ENCODE data around the gene MINDY4. TPM values are rescaled to one million over a fixed set of nuclear protein-coding genes. Genes with fewer than 3 reads are reported as not detected.

The MINDY4 gene
- total and polyA plus RNA-seq, 4 donors: 0.93 to 6.1 (median 1.9) TPM

DNA sequence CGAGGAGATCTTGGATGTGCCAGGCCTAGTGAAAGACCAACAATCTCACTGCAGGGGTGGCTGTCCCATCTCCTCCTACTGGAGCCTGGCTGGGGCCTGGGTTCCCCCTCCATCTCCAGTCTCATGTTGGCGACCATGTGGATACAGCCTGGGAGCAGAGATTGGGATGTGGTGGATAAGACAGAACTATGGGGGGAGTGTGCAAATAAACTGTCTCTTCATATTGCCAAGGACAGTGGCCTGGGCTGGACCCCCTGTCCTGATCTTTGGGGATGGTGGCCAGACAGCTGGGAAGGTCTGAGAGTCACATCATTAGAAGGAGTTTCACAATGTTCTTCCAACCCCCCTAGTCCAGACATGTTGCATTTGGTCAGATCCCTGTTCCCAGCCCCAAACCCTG is 5.8 kb upstream of the MINDY4 start:
- Histone ChIP-seq H3K9ac (ENCODE audit: low read depth in 1 of 2, low read length in 2 of 2) (no peak overlapping the region), H3K9me3 (ENCODE audit: control insufficient read depth in 4 of 4, low read length in 3 of 4) (no peaks in the 10 kb centered on the region), H3K36me3 (ENCODE audit: control insufficient read depth in 4 of 4, insufficient read depth in 3 of 4, low read depth in 1 of 4, low read length in 3 of 4) (no peaks in the 10 kb centered on the region), H3K27me3 (ENCODE audit: control insufficient read depth in 4 of 4, insufficient read depth in 4 of 4, low read length in 3 of 4) (no peaks in the 10 kb centered on the region), H3K4me3 (ENCODE audit: low read depth in 1 of 3, low read length in 3 of 3) (no peak overlapping the region), H3K4me1 (ENCODE audit: control insufficient read depth in 4 of 4, insufficient read depth in 4 of 4, low read length in 3 of 4) (peaks cover 0 to 3% (median 1%) of the 10 kb centered on the region in 4 donors), H3K27ac (ENCODE audit: low read depth in 1 of 2, low read length in 2 of 2) (no peak overlapping the region)
- no peak for DNase-seq (ENCODE audit: low spot score)
- 90% methylated on average over 2 of the region's 2 CpGs for WGBS
- TF ChIP-seq JUND (IDR thresholded peaks at IDR 0.05): no peak
- TF ChIP-seq NR2F2 (IDR thresholded peaks at IDR 0.05): peak; percentile 47

DNA sequence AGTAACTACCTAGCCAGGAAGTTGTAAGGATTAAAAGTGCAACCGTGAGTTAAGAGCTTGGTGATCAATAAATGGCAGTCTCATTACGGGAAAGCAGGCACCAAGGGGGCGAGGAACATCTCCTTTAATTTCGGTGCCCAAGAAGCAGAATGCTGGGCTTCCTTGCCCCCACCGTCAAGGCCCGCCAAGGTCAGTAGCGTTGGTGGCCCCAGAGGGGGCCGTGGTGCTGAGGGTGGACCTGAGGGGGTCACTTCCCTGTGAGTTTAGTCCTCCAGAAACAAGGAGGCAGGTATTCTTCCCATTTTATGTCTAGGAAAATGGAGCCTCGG is 408 bp upstream of the MINDY4 start:
- Histone ChIP-seq H3K4me3 (ENCODE audit: low read depth in 1 of 3, low read length in 3 of 3) (peak overlapping the region; percentile 12 to 79 (median 51)), H3K27ac (ENCODE audit: low read depth in 1 of 2, low read length in 2 of 2) (peak overlapping the region; percentile 59 to 77), H3K9me3 (ENCODE audit: control insufficient read depth in 4 of 4, low read length in 3 of 4) (no peaks in the 10 kb centered on the region), H3K36me3 (ENCODE audit: control insufficient read depth in 4 of 4, insufficient read depth in 3 of 4, low read depth in 1 of 4, low read length in 3 of 4) (no peaks in the 10 kb centered on the region), H3K27me3 (ENCODE audit: control insufficient read depth in 4 of 4, insufficient read depth in 4 of 4, low read length in 3 of 4) (no peaks in the 10 kb centered on the region), H3K4me1 (ENCODE audit: control insufficient read depth in 4 of 4, insufficient read depth in 4 of 4, low read length in 3 of 4) (peaks cover 3 to 14% (median 8%) of the 10 kb centered on the region in 4 donors), H3K9ac (ENCODE audit: low read depth in 1 of 2, low read length in 2 of 2) (peak overlapping the region; percentile 18 to 36)
- no peak for TF ChIP-seq RAD21 (IDR thresholded peaks at IDR 0.05)
- TF ChIP-seq JUND (IDR thresholded peaks at IDR 0.05): no peak
- TF ChIP-seq TAF1 (conservative IDR thresholded peaks at IDR 0.05): no peak
- TF ChIP-seq, protein P1, sequence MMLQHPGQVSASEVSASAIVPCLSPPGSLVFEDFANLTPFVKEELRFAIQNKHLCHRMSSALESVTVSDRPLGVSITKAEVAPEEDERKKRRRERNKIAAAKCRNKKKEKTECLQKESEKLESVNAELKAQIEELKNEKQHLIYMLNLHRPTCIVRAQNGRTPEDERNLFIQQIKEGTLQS (IDR thresholded peaks at IDR 0.05): no peak
- TF ChIP-seq, protein P2, sequence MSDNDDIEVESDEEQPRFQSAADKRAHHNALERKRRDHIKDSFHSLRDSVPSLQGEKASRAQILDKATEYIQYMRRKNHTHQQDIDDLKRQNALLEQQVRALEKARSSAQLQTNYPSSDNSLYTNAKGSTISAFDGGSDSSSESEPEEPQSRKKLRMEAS (IDR thresholded peaks at IDR 0.05): no peak
- no peak for TF ChIP-seq SP1 (IDR thresholded peaks at IDR 0.05)
- TF ChIP-seq, protein P3, sequence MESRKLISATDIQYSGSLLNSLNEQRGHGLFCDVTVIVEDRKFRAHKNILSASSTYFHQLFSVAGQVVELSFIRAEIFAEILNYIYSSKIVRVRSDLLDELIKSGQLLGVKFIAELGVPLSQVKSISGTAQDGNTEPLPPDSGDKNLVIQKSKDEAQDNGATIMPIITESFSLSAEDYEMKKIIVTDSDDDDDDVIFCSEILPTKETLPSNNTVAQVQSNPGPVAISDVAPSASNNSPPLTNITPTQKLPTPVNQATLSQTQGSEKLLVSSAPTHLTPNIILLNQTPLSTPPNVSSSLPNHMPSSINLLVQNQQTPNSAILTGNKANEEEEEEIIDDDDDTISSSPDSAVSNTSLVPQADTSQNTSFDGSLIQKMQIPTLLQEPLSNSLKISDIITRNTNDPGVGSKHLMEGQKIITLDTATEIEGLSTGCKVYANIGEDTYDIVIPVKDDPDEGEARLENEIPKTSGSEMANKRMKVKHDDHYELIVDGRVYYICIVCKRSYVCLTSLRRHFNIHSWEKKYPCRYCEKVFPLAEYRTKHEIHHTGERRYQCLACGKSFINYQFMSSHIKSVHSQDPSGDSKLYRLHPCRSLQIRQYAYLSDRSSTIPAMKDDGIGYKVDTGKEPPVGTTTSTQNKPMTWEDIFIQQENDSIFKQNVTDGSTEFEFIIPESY (IDR thresholded peaks at IDR 0.05): no peak
- no peak for TF ChIP-seq FOXA2 (IDR thresholded peaks at IDR 0.05)
- no peak for TF ChIP-seq HNF4G (IDR thresholded peaks at IDR 0.05)
- no peak for TF ChIP-seq EGR1 (IDR thresholded peaks at IDR 0.05; ENCODE audit: low read depth in 2 of 2)
- TF ChIP-seq YY1 (IDR thresholded peaks at IDR 0.05): no peak
- WGBS: 45% methylated on average over 9 of the region's 9 CpGs
- no peak for DNase-seq (ENCODE audit: low spot score)

DNA sequence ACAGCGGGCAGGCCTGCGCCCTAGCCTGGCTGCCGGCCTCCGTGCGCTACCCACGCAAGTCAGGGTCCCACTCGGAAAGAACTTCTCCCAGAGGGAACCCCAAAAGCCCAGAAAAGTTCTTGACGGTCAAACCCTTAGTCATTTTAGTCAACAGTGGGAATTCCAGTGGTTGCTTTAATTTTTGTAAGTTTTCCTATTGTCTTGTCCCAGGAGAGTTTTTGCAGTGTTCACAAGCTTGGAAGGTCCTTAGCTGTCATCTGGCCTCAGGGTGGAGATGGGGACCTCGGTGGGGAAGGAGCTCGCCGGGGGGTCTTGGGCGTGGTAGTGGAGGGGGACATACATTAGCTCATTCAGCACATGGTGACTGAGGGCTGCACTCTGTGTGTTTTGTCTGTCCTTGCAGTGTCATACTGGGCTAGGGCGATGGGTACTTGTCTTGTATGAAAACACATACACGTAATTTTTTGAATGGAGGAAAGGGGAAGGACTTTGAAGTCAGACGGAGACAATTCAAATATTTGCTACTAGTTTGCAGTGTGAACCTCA is 736 bp downstream of the MINDY4 start:
- TF ChIP-seq FOXA2 (IDR thresholded peaks at IDR 0.05) (no peak), HNF4A (conservative IDR thresholded peaks at IDR 0.05) (peak in 1 of 2 donors; percentile 13)
- Histone ChIP-seq H3K4me1 (ENCODE audit: control insufficient read depth in 4 of 4, insufficient read depth in 4 of 4, low read length in 3 of 4) (peaks cover 3 to 14% (median 8%) of the 10 kb centered on the region in 4 donors), H3K9me3 (ENCODE audit: control insufficient read depth in 4 of 4, low read length in 3 of 4) (no peaks in the 10 kb centered on the region), H3K27ac (ENCODE audit: low read depth in 1 of 2, low read length in 2 of 2) (peak overlapping the region; percentile 59 to 77), H3K36me3 (ENCODE audit: control insufficient read depth in 4 of 4, insufficient read depth in 3 of 4, low read depth in 1 of 4, low read length in 3 of 4) (no peaks in the 10 kb centered on the region), H3K4me3 (ENCODE audit: low read depth in 1 of 3, low read length in 3 of 3) (peak overlapping the region; percentile 66 to 79 (median 72)), H3K27me3 (ENCODE audit: control insufficient read depth in 4 of 4, insufficient read depth in 4 of 4, low read length in 3 of 4) (no peaks in the 10 kb centered on the region), H3K9ac (ENCODE audit: low read depth in 1 of 2, low read length in 2 of 2) (peak overlapping the region; percentile 32 to 78)
- WGBS: 2% methylated on average over 15 of the region's 15 CpGs
- no peak for DNase-seq (ENCODE audit: low spot score)
